IPS-NIHi7 (cell line): ENCODE data around the gene RASL10B.
A peak's percentile ranks its signal among the peaks of the same experiment; 100 is the strongest.

Experiments used
- DNase-seq: peaks from one replicate; pipeline ENCODE4 v3.0.0; 2012; ENCODE audit warnings: mixed read lengths; ENCODE audit errors: extremely low spot score

Gene RASL10B

DNA sequence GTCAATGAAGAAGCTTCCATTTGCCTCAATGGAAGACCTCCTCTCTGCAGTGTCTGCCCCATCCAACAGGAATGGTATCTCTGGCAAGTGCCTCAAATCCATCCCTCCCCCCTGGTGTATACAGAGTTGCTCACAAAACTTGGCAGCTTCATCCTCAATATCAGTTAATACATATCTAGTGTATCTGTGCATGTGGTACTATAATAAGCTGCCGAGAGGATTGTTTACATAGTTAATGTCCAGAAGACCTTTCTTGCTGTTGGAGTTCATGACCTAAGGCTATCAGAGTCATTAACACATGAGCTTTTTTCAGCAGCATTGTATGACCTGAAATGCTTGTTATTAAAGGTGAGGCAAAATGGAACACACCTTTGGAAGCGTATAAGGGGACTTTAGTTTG is 14.0 kb upstream of the RASL10B start:
- DNase-seq: no peak

DNA sequence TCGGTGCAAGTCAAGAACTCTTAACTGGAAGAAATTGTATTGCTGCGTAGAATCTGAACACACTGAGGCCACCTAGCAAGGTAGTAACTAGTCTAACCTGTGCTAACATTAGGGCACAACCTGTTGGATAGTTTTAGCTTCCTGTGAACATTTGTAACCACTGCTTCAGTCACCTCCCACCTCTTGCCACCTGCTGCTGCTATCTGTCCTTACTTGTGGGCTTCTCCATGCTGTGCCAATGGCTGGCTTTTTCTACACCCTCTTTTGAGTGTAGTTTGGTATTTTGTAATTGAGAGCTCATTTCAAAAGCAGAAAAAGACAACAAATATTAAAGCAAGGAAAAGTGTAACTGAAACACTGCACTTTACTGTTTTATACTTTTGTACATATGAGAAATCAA is 7.7 kb upstream of the RASL10B start:
- DNase-seq: no peak

DNA sequence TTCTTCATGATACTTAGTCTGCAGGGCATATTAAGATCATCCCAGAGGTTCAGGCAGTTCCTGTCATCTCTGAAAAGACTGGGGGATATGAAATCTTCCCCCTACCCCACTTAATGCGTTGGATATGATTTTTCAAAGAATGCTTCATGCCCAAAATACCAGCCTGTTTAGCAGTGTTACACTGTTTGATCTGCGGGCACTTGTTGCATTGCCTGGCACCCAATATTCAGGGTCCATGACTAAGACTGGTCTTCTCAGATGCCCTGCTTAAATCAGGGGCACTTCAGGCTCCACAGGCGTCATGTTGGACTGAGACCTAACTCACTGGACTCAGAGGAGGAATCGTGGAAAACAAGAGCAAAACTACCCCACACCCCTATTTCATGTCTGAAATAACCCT is 6.4 kb upstream of the RASL10B start:
- DNase-seq: no peak

DNA sequence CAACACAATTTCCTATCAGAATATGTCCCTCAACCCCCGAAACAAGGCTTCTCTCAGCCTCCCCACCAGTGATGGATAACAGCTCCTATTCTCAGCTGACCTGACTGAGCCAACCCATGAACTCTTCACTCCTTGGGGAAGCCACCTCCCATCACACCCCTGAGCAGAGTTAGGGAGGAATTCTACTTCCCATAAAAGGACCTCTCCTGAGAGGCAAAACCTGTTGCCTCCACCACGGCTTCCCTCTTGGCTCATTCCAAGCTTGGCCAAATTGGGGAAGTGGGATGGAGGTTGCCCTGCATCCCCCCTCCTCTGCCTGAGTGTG is 5.7 kb upstream of the RASL10B start:
- DNase-seq: no peak

GRCh38 chr17:35726127-35726952 is 5.1 kb upstream of the RASL10B start:
- no peak for DNase-seq

- no peak for DNase-seq
Observed at GRCh38 chr17:35726953-35727460, 4.4 kb upstream of the RASL10B start.

DNA sequence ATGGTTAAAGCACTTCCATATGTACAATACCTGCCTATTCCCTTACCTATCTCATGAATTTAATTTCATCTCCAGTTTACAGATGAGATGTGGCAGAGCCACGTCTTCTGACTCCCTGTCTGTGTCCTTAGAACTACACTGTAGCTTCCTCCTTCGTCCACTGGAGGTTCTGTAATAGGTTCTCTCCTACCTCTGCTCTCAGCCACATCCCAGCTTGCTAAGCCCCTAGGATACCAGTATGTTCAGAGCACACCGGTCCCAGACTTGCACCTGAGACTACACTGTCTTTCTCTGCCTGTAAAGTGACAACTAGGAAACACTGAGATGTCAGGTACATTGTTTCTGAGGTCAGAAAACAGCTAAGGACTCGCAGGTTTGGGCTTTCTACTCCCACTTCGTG is 3.8 kb upstream of the RASL10B start:
- DNase-seq: no peak

DNA sequence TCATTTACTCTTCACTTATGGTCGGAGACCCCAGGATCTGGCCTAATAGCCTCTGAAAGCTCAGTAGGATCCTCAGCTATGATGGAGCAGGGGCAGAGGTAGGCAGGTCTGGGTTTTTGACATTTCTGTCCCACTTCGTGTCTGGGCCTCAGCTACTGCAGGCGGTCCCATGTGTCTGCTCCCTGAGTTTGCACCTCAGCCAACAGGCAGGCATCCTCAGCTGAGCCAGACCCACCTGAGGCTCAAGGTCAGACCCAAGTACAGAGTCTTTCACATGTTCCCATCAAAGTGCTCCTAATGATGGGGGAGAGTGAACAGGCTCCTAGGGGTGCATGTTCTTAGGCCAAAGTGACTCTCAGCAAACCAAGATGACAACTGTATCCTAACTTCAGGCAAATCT is 2.9 kb upstream of the RASL10B start:
- no peak for DNase-seq

- no peak for DNase-seq
Observed at GRCh38 chr17:35729405-35729833, 2.0 kb upstream of the RASL10B start.

DNA sequence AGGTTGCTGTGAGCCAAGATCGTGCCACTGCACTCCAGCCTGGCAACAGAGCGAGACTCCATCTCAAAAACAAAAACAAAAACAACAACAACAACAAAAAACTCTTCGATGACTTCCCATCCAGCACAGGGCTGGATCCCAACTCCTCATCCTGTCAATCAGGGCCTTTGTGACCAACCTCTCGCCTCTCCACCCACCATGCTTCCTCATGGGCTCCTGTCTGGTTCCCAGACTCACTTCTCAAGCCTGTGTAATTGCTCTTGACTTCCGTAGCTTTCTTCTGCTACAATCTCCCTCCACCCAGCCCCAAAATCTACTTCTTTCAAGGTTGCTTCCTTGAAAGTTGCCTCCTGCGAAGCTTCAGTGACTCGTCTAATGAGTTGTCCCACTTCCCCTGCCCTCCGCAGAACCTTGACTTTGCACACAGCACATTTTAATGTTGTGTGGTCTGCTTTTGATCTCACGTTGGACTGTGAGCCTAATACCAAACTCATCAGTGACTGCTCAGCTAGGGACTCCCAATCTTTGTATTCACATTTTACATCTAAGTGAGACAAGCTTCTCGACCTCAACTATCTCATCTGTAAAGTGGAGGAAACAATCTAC is 936 bp upstream of the RASL10B start:
- DNase-seq: no peak

GRCh38 chr17:35731917-35732805 is 722 bp downstream of the RASL10B start:
- DNase-seq: no peak

DNA sequence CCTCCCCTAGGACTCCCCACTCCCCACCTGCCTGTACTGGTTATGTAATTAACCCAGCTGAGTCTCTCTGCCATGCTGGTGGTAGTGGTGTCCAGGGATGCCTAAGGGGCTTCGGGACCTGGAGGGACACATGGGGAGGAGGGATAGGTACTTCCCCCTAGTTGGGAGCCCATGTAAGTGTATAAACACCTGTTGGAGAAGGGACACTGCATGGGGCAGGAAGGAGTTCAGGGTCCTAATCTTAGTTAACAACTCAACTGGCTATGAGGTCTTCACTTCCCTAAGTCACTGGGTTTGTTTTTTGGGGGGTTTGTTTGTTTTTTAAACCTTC is 1.3 kb downstream of the RASL10B start:
- DNase-seq: no peak

GRCh38 chr17:35733366-35733765 is 1.9 kb downstream of the RASL10B start:
- no peak for DNase-seq

DNA sequence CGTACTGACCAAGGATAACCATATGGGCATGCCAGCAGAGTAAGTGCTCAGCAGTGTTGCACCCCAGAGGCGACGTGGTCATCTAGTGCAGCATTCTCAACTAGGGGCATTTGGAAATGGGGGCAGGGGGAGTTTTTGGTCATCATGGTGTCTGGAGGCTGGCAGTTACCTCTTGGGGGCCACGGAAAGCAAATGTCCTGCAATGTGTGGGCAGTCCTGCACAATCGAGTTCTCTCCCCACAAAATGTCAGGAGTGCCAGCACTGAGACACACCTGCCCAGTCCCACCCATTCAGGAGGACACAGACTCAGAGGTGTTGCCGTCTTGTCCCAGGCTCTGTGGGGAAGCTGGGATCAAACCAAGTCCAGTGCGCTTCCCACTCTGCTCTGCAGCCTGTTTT is 3.0 kb downstream of the RASL10B start:
- DNase-seq: no peak

DNA sequence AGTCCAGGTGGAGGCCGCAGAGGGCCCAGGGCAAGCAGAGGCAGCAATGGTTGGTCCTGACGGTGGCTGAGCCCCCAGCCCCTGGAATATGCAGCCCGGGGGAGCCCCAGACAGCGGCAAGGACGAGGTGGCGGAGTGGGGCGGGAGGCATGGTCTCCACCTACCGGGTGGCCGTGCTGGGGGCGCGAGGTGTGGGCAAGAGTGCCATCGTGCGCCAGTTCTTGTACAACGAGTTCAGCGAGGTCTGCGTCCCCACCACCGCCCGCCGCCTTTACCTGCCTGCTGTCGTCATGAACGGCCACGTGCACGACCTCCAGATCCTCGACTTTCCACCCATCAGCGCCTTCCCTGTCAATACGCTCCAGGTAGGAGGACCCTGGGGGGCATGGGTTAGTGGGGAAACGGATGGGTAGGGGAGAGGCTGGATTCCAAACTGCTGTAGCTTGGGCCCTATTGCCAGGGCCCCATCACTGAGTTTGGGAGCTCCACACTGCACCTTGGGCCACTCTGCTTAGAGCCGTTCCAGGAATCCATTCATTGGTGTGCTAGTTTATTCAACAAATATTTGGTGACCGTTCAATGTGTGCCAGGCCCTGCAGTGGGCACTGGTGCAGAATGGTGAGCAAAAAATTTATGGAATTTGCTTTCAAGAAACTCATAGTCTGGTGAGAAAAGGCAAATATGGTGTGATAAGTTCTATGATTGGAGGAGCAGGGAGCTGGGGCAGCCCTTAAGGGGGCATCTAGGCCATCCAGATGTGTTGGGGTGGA is 3.8 kb downstream of the RASL10B start:
- no peak for DNase-seq

DNA sequence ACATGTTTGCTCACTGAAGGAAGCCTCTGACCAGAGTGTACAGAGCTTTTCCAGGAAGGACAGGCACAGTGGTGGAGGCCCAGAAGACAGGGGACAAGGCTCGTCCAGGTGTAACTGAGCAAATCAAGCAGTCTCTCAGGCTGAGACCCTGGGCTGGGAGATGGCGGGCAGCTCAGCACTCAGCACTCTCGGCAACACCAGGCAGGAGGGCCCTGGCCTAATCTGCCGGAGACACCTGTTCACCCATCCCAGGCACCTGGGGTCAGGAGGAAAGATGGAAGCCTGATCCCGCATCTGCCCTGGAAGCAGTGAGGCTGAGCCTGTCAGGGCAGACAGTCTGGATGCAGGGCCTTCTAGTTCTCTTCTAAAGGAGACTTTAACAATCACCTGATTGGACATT is 4.8 kb downstream of the RASL10B start:
- no peak for DNase-seq

DNA sequence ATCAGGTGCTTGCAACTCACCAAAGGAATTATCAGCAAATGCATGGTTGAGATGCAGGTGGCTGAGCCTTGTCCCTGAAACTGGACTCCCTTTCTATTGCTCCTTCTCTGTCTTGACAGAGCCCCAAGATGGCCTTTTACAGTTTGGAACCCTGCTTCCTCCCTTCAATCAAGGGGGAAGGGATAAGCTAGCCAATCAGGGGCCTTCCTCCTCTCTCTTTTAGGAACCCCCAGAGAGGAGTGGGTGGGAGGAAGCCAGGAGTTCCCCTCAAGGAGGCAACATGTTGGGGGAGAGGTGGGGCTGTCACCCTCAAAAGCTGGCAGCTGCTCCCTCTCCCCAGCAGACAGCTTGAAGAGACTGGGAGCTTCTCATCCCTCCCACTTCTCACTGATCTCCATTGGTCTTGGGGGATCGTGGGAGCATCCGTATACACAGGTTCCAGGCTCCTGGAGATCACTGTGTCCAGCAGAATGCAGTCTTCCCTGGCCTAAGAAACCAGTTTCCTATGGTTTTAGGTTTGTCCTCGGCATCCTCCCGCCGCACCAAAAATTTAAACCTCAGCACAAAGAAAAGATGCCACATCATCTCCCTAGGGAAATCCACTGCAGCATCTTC is 7.2 kb downstream of the RASL10B start:
- DNase-seq: no peak

GRCh38 chr17:35740216-35740615 is 8.8 kb downstream of the RASL10B start:
- DNase-seq: no peak

DNA sequence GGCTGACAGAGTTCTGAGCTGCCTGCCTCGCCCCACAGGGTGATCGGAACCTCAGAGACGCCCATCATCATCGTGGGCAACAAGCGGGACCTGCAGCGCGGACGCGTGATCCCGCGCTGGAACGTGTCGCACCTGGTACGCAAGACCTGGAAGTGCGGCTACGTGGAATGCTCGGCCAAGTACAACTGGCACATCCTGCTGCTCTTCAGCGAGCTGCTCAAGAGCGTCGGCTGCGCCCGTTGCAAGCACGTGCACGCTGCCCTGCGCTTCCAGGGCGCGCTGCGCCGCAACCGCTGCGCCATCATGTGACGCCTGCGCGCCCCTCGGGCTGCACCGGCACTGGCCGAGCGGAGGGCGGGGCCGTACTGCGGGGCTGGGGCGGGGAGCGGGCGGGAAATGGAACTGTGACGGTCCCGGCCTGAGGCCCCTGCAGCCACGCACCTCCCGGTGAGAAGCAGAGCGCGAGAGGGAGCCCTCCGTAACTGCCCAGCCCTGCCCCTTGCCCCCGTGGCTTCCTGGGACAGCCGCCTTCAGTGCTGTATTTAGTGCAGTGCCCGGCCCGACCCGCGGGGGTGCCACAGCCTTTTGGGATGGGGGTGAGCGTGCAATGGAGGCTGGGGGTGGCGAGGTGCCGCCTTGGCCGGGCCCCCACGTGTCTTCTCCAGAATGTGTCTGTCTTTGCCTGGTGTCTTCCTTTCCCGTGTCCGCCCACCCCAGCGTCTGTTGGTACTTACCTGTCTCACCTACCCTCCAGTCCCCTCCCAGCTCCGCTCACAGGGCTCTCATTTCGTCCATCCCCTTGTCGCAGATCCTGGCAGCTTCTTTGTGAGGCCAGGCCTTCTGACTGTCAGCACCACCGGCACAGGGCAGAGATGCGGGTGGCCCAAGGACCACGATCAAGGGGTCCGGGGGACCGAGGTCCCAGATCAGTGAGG is 9.8 kb downstream of the RASL10B start:
- DNase-seq: peak; percentile 70

- DNase-seq: no peak
Observed at GRCh38 chr17:35742496-35742895, 11.1 kb downstream of the RASL10B start.
